HG03108 (cell line): ENCODE data around the gene CD19.
"Not testable (repeated sequence)": the region's sequence is repeated elsewhere in the genome, so short reads cannot be mapped to it uniquely, and the experiment has no call there.

Experiments used
- ATAC-seq: cut with Tn5 transposase; IDR thresholded peaks from one replicate; pipeline ENCODE4 v1.9.1; 2021; ENCODE audit warnings: moderate library complexity; ENCODE audit not compliant: unreplicated experiment

CD19 gene

GRCh38 chr16:28905800-28906372, 25.9 kb upstream of the CD19 start:
- no peak for ATAC-seq

GRCh38 chr16:28910086-28911031, 21.4 kb upstream of the CD19 start:
- no peak for ATAC-seq

GRCh38 chr16:28912558-28912957, 19.2 kb upstream of the CD19 start:
- no peak for ATAC-seq

- no peak for ATAC-seq
These were observed 17.6 kb upstream of the CD19 start for GRCh38 chr16:28913946-28914724.

GRCh38 chr16:28915181-28915580, 16.6 kb upstream of the CD19 start:
- ATAC-seq: no peak

GRCh38 chr16:28917095-28917494, 14.7 kb upstream of the CD19 start:
- no peak for ATAC-seq

GRCh38 chr16:28918698-28919097, 13.1 kb upstream of the CD19 start:
- no peak for ATAC-seq

GRCh38 chr16:28923231-28923587, 8.6 kb upstream of the CD19 start:
- ATAC-seq: no peak

- ATAC-seq: peak; percentile 60
These were observed 7.9 kb upstream of the CD19 start for GRCh38 chr16:28923652-28924398.

GRCh38 chr16:28924399-28924761, 7.4 kb upstream of the CD19 start:
- ATAC-seq: no peak

- peak; percentile 41 for ATAC-seq
These were observed 6.9 kb upstream of the CD19 start, which contains the start of gene RABEP2 for GRCh38 chr16:28924762-28925385. RABEP2 (minus strand) TSS chr16:28925238; CDS start chr16:28925163, 75 bp downstream.

GRCh38 chr16:28925386-28926228, 6.2 kb upstream of the CD19 start:
- peak; percentile 19 for ATAC-seq

- not testable (repeated sequence) for ATAC-seq
These were observed 5.5 kb upstream of the CD19 start for GRCh38 chr16:28926284-28926683.

GRCh38 chr16:28927815-28928214, 4.0 kb upstream of the CD19 start:
- no peak for ATAC-seq

GRCh38 chr16:28930203-28930602, 1.6 kb upstream of the CD19 start:
- no peak for ATAC-seq

- peak; percentile 55 for ATAC-seq
These were observed 1.1 kb upstream of the CD19 start for GRCh38 chr16:28930652-28931051.

GRCh38 chr16:28932339-28933141, 769 bp downstream of the CD19 start:
- ATAC-seq: no peak

GRCh38 chr16:28933171-28933570, 1.4 kb downstream of the CD19 start:
- no peak for ATAC-seq

GRCh38 chr16:28935346-28935745, 3.6 kb downstream of the CD19 start:
- ATAC-seq: no peak
